Caco-2 (cell line): ENCODE results near the gene CALCOCO2. TPM values are rescaled to one million over a fixed set of nuclear protein-coding genes. Genes with fewer than 3 reads are reported as not detected.
A peak's percentile ranks its signal among the peaks of the same experiment; 100 is the strongest.

Experiments used
- BruUV-seq: library from RNA; stranded (reverse); fragments of 400-500 nt; replicated peaks from 2 replicates; lab custom pipeline; 2021; lab: Mats Ljungman, UMichigan
- CTCF ChIA-PET: fragments of 300-600 bp; sonication (Branson Sonifier 250); formaldehyde crosslinking; loops from one replicate; lab custom pipeline; 2022; ENCODE audit warnings: antibody characterized with exemption; lab: Charles Lee
- POLR2A ChIA-PET: fragments of 300-600 bp; sonication (Branson Sonifier 250); formaldehyde crosslinking; loops from one replicate; lab custom pipeline; 2022; ENCODE audit warnings: antibody characterized with exemption; lab: Charles Lee
- DNase-seq, 2 experiments: peaks; one replicate each; pipeline versions ENCODE4 v3.0.0 to v3.0.0-alpha.2; 2020 to 2022
- H3K27me3 ChIP-seq: replicated peaks from 2 replicates; pipeline ENCODE4 v1.6.0; 2011; ENCODE audit warnings: low read length; ENCODE audit not compliant: control insufficient read depth, insufficient read depth
- H3K36me3 ChIP-seq: 2 replicates; pipeline ENCODE4 v1.5.1; 2011; ENCODE audit warnings: low read length; ENCODE audit not compliant: control insufficient read depth, insufficient read depth
- H3K4me1 ChIP-seq: fragments of 250-450 bp; sonication (Bioruptor Pico); 2 replicates; pipeline ENCODE4 v1.5.1; 2020; ENCODE audit warnings: mild to moderate bottlenecking
- H3K4me3 ChIP-seq: 2 replicates; pipeline ENCODE4 v1.5.1; 2011; ENCODE audit warnings: low read depth, mild to moderate bottlenecking, control low read depth, low read length
- H3K9me3 ChIP-seq: fragments of 250-450 bp; sonication (Bioruptor Pico); 2 replicates; pipeline ENCODE4 v1.5.1; 2020; ENCODE audit warnings: mild to moderate bottlenecking, moderate library complexity
- H3K27ac Mint-ChIP-seq: one replicate; pipeline ENCODE4 v1.8.0; 2022; ENCODE audit warnings: mixed read lengths; ENCODE audit not compliant: unreplicated experiment
- H3K27me3 Mint-ChIP-seq: one replicate; pipeline ENCODE4 v1.8.0; 2022; ENCODE audit warnings: mixed read lengths; ENCODE audit not compliant: insufficient read depth, unreplicated experiment
- H3K36me3 Mint-ChIP-seq: one replicate; pipeline ENCODE4 v1.8.0; 2022; ENCODE audit warnings: mild to moderate bottlenecking, mixed read lengths; ENCODE audit not compliant: insufficient read depth, unreplicated experiment
- H3K4me1 Mint-ChIP-seq: one replicate; pipeline ENCODE4 v1.8.0; 2022; ENCODE audit warnings: low read depth, mixed read lengths; ENCODE audit not compliant: unreplicated experiment
- H3K4me3 Mint-ChIP-seq: one replicate; pipeline ENCODE4 v1.8.0; 2022; ENCODE audit warnings: mild to moderate bottlenecking, moderate library complexity, mixed read lengths; ENCODE audit not compliant: unreplicated experiment
- H3K9me3 Mint-ChIP-seq: one replicate; pipeline ENCODE4 v1.8.0; 2022; ENCODE audit warnings: mixed read lengths; ENCODE audit not compliant: unreplicated experiment
- intact Hi-C: fragments of 100-400 bp; cut with micrococcal nuclease; formaldehyde crosslinking; loops from one replicate; pipeline ENCODE4 v1.10.0; 2022; ENCODE audit not compliant: unreplicated experiment
- total RNA-seq: library from RNA; stranded (reverse); gene quantifications from 2 replicates; pipeline ENCODE4 v1.2.3, GENCODE V29; 2022
- TF ChIP-seq, protein P1 (sequence below), 2 experiments: fragments of 200-600 bp in 1 of 2; IDR thresholded peaks; 1 replicate in 1 of 2; 2 replicates in 1 of 2; pipeline versions ENCODE4 v1.5.1 to v1.8.0; 2011 to 2022; ENCODE audit warnings: antibody characterized with exemption in 1 of 2, control low read depth in 1 of 2, inconsistent platforms in 1 of 2, low read depth in 1 of 2, low read length in 1 of 2, mild to moderate bottlenecking in 1 of 2, moderate library complexity in 1 of 2; ENCODE audit not compliant: insufficient read depth in 1 of 2, severe bottlenecking in 1 of 2, unreplicated experiment in 1 of 2

CALCOCO2 gene
- total RNA-seq, 1 experiment from 2014 or later: 233 TPM

DNA sequence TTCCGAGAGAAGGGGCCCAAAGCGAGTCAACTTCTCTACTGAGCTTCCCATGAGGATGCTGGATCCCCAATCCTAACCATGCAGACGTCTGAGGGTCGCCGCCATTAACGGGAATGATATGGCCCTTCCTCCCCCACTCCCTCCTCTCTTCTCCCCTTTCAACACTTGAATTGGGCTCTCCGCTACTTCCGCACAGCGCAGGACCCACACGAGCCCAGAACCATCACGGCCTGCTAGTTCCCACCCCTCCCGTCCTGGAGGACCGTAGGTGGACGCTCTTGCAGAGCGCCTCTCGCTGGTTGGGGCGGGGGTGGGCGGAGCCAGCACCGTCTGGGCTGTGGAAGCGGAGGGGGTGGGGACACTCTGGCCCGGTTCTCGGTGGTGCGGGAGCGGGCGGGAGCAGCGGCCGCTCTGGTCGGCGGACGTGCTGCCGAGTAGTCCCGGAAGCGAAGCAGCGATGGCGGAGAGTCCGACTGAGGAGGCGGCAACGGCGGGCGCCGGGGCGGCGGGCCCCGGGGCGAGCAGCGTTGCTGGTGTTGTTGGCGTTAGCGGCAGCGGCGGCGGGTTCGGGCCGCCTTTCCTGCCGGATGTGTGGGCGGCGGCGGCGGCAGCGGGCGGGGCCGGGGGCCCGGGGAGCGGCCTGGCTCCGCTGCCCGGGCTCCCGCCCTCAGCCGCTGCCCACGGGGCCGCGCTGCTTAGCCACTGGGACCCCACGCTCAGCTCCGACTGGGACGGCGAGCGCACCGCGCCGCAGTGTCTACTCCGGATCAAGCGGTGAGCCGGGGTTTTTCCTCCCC is 77.4 kb downstream of the CALCOCO2 start, which contains the start of gene UBE2Z:
Gene UBE2Z, plus strand, starts transcription at position 361 of the 797 bp plus-strand sequence. Its CDS starts 97 bp downstream, at position 458.
- POLR2A ChIA-PET: interaction anchor here (0.6 to 2.9 kb wide), 11 partner anchors 15 to 685 kb away, joined by 3 to 64 read pairs (median 4); partner anchors contain the start of genes ATP5MC1 and SNF8
- CTCF ChIA-PET: interaction anchor here (0.6 to 2.9 kb wide), 8 partner anchors 15 to 586 kb away, joined by 3 to 21 read pairs (median 6); partner anchors contain the start of gene ATP5MC1

DNA sequence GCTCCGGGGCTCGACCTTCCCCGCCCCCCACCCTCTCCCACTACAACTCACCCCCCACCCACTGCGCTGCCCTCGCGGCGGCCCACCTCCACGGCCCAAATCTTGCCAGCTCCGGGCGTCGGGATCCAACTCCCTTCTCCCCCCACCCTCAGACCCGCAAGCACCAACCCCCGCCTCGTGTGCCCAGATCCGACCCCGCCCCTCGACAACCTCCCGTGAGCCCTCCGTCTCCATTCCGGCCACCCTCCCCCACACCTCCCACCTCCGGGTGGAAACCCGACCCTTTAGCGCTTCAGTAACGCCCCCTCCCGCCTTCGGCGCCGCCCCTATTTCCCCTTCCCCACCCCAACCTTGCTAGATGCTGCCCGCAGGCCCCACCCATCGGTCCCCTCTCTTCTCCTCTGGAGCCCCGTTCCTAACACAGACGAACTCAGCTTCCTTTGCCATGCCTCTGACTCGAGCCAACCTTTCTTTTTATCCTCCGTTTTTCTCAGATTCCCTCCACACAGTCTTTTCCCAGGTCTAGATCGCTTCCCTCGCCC is 78.1 kb downstream of the CALCOCO2 start:
- H3K4me3 Mint-ChIP-seq: peak overlapping the region; percentile 89
- H3K9me3 Mint-ChIP-seq: no peaks in the 10 kb centered on the region

More for the DNA sequence above, 77.4 kb downstream of the CALCOCO2 start, which contains the start of gene UBE2Z:
- H3K27me3 ChIP-seq: no peaks in the 10 kb centered on the region
- H3K4me3 Mint-ChIP-seq: peak within 1 kb of the TSS; percentile 89
- BruUV-seq: no TSS peak
- H3K9me3 Mint-ChIP-seq: no peaks in the 10 kb centered on the region
- peaks cover 37% of the 10 kb centered on the region for H3K4me1 Mint-ChIP-seq
- peak within 1 kb of the TSS; percentile 95 for H3K27ac Mint-ChIP-seq
- H3K36me3 ChIP-seq: peaks cover 9% of the 10 kb centered on the region
- no peaks in the 10 kb centered on the region for H3K27me3 Mint-ChIP-seq
- TF ChIP-seq, protein P1, sequence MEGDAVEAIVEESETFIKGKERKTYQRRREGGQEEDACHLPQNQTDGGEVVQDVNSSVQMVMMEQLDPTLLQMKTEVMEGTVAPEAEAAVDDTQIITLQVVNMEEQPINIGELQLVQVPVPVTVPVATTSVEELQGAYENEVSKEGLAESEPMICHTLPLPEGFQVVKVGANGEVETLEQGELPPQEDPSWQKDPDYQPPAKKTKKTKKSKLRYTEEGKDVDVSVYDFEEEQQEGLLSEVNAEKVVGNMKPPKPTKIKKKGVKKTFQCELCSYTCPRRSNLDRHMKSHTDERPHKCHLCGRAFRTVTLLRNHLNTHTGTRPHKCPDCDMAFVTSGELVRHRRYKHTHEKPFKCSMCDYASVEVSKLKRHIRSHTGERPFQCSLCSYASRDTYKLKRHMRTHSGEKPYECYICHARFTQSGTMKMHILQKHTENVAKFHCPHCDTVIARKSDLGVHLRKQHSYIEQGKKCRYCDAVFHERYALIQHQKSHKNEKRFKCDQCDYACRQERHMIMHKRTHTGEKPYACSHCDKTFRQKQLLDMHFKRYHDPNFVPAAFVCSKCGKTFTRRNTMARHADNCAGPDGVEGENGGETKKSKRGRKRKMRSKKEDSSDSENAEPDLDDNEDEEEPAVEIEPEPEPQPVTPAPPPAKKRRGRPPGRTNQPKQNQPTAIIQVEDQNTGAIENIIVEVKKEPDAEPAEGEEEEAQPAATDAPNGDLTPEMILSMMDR (IDR thresholded peaks at IDR 0.05; ENCODE audit: insufficient read depth in 1 of 2, low read depth in 1 of 2, low read length in 1 of 2, severe bottlenecking in 1 of 2, unreplicated experiment in 1 of 2): peak in 1 of 2 experiments; percentile 68
- no peaks in the 10 kb centered on the region for H3K9me3 ChIP-seq
- DNase-seq: peak; percentile 99
- H3K36me3 Mint-ChIP-seq: peaks cover 57% of the 10 kb centered on the region
- H3K4me1 ChIP-seq: peaks cover 26% of the 10 kb centered on the region
- intact Hi-C loops: loop anchor here (1.0 to 2.0 kb wide), 4 partner anchors 16 to 88 kb away; partner anchors contain the start of gene ATP5MC1
- peak within 1 kb of the TSS; percentile 94 for H3K4me3 ChIP-seq

More for the DNA sequence above, 78.1 kb downstream of the CALCOCO2 start:
- Histone ChIP-seq H3K4me3 (peak overlapping the region; percentile 94), H3K27me3 (no peaks in the 10 kb centered on the region), H3K36me3 (peaks cover 9% of the 10 kb centered on the region), H3K9me3 (no peaks in the 10 kb centered on the region), H3K4me1 (peaks cover 23% of the 10 kb centered on the region)
- CTCF ChIA-PET: interaction anchor here (0.6 to 2.9 kb wide), 7 partner anchors 12 to 1066 kb away, joined by 3 to 21 read pairs (median 8); partner anchors contain the start of gene ATP5MC1
- no peaks in the 10 kb centered on the region for H3K27me3 Mint-ChIP-seq
- POLR2A ChIA-PET: interaction anchor here (0.6 to 2.9 kb wide), 5 partner anchors 15 to 115 kb away, joined by 3 to 64 read pairs (median 16); partner anchors contain the start of genes ATP5MC1 and SNF8
- BruUV-seq: no TSS peak
- H3K4me1 Mint-ChIP-seq: peaks cover 38% of the 10 kb centered on the region
- TF ChIP-seq, protein P1 (IDR thresholded peaks at IDR 0.05; ENCODE audit: insufficient read depth in 1 of 2, low read depth in 1 of 2, low read length in 1 of 2, severe bottlenecking in 1 of 2, unreplicated experiment in 1 of 2): no peak
- peaks cover 64% of the 10 kb centered on the region for H3K36me3 Mint-ChIP-seq
- H3K27ac Mint-ChIP-seq: peak overlapping the region; percentile 95
- peak; percentile 98 to 99 for DNase-seq
- intact Hi-C loops: loop anchor here (1.0 to 2.0 kb wide), 5 partner anchors 17 to 123 kb away; partner anchors contain the start of gene ATP5MC1
